Measurements from ENCODE around the gene HECW1. TPM values are rescaled to one million over a fixed set of nuclear protein-coding genes. Genes with fewer than 3 reads are reported as not detected.

HECW1 gene
- total RNA-seq, 4 donors from 2014 or later, result 0.06 to 0.99 (median 0.27) TPM

GRCh38 chr7:43441231-43442130 is 329.0 kb downstream of the HECW1 start:
- H3K9me3 ChIP-seq, result no peaks in the 10 kb centered on the region
- no peaks in the 10 kb centered on the region for H3K36me3 ChIP-seq
- H3K27ac ChIP-seq (replicated peaks in 1 of 4), result no peak overlapping the region
- intact Hi-C loops (cut with DNase I), result no loop called here
- WGBS, result 91% methylated on average over 11 of the region's 11 CpGs
- peaks cover 0 to 5% (median 0%) of the 10 kb centered on the region in 4 donors for H3K27me3 ChIP-seq
- no peak for DNase-seq (ENCODE audit: extremely low spot score)
- TF ChIP-seq CTCF (IDR thresholded peaks at IDR 0.05) (no peak), POLR2AphosphoS5 (IDR thresholded peaks at IDR 0.05) (no peak), POLR2A (IDR thresholded peaks at IDR 0.05; ENCODE audit: low read depth) (no peak), EP300 (IDR thresholded peaks at IDR 0.05) (no peak)
- H3K4me3 ChIP-seq, result no peak overlapping the region
- H3K4me1 ChIP-seq, result no peaks in the 10 kb centered on the region

DNA sequence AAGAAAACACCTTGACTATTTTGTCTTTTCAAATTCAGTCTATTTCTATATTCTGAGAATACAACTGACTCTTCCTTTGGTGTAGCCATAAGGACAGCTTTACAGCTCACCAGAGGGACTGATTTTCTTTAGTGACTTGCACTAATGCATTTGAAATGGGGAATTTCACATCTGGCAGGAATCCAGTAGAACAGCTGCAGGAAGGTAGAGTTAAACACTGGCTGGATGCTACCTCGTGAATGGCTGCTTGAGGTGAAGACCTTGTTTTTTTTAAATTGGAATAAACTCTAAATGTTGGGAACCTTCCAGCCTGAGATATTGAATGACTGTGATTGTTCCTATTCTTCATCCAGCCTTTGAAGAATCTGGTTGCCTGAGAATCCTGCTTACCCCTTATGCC is 330.9 kb downstream of the HECW1 start:
- peaks cover 0 to 5% (median 0%) of the 10 kb centered on the region in 4 donors for H3K27me3 ChIP-seq
- 30% methylated on average over 1 of the region's 1 CpG for WGBS
- intact Hi-C loops (cut with DNase I), result no loop called here
- no peaks in the 10 kb centered on the region for H3K36me3 ChIP-seq
- H3K27ac ChIP-seq (replicated peaks in 1 of 4), result no peak overlapping the region
- no peaks in the 10 kb centered on the region for H3K4me1 ChIP-seq
- TF ChIP-seq CTCF (IDR thresholded peaks at IDR 0.05), result no peak
- no peak for TF ChIP-seq EP300 (IDR thresholded peaks at IDR 0.05)
- TF ChIP-seq POLR2AphosphoS5 (IDR thresholded peaks at IDR 0.05), result no peak
- no peak overlapping the region for H3K4me3 ChIP-seq
- no peaks in the 10 kb centered on the region for H3K9me3 ChIP-seq
- DNase-seq (ENCODE audit: extremely low spot score), result no peak

- intact Hi-C loops (cut with DNase I), result no loop called here
- Histone ChIP-seq H3K27ac (replicated peaks in 1 of 4) (no peak overlapping the region), H3K9me3 (no peaks in the 10 kb centered on the region), H3K36me3 (no peaks in the 10 kb centered on the region), H3K4me1 (no peaks in the 10 kb centered on the region), H3K4me3 (no peak overlapping the region), H3K27me3 (peaks cover 0 to 5% (median 0%) of the 10 kb centered on the region in 4 donors)
- DNase-seq (ENCODE audit: extremely low spot score), result peak; percentile 45
- WGBS, result 96% methylated on average over 60 of the region's 72 CpGs
- TF ChIP-seq CTCF (IDR thresholded peaks at IDR 0.05) (no peak), POLR2AphosphoS5 (IDR thresholded peaks at IDR 0.05) (no peak), POLR2A (IDR thresholded peaks at IDR 0.05; ENCODE audit: low read depth) (no peak), EP300 (IDR thresholded peaks at IDR 0.05) (no peak)
These were observed 332.5 kb downstream of the HECW1 start for GRCh38 chr7:43444711-43445578.

GRCh38 chr7:43449577-43449976 is 337.1 kb downstream of the HECW1 start:
- intact Hi-C loops (cut with DNase I), result no loop called here
- TF ChIP-seq POLR2AphosphoS5 (IDR thresholded peaks at IDR 0.05) (no peak), EP300 (IDR thresholded peaks at IDR 0.05) (no peak), CTCF (IDR thresholded peaks at IDR 0.05) (no peak), POLR2A (IDR thresholded peaks at IDR 0.05; ENCODE audit: low read depth) (no peak)
- no peak for DNase-seq (ENCODE audit: extremely low spot score)
- Histone ChIP-seq H3K27ac (replicated peaks in 1 of 4) (no peak overlapping the region), H3K4me1 (no peaks in the 10 kb centered on the region), H3K36me3 (no peaks in the 10 kb centered on the region), H3K27me3 (peaks cover 0 to 4% (median 0%) of the 10 kb centered on the region in 4 donors), H3K4me3 (no peak overlapping the region), H3K9me3 (no peaks in the 10 kb centered on the region)
- 86% methylated on average over 3 of the region's 3 CpGs for WGBS

Measured in esophagus muscularis mucosa (tissue), 4 donors.